Suprapubic skin (tissue), 3 donors: Measurements from ENCODE around the gene GBGT1.

Experiments used
- POLR2A ChIP-seq, 2 donors: fragments of 450-650 bp; IDR thresholded peaks; one replicate each; pipeline ENCODE4 v1.6.1; 2017; ENCODE audit warnings: antibody characterized with exemption in 2 of 2, mild to moderate bottlenecking in 2 of 2, moderate library complexity in 2 of 2
- TF ChIP-seq, protein P1 (sequence below), 2 donors: fragments of 200-600 bp in 1 of 2; fragments of 450-650 bp in 1 of 2; sonication (generic) in 1 of 2; IDR thresholded peaks; one replicate each; pipeline ENCODE4 v1.5.1; 2016 to 2019; ENCODE audit warnings: antibody characterized with exemption in 2 of 2, mild to moderate bottlenecking in 1 of 2, moderate library complexity in 1 of 2

DNA sequence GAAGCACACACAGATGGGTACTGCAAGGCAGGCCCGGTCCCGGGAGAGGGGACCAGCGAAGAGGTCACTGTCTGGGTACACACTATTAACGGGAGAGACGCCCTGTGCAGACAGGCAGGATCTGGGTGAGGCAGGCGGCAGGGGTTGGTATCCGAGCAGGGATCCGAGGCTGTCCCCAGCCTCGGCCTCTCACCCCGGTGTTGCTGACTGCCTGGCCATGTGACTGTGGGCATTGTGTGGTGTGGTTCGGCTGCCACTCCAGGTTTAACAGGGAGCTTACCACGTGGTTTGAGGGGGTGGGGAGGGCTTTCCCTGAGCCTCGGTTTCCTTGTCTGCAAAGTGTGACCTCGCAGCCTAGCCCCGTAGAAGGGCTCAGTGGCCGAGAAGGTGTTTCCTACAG, 31.5 kb downstream of the GBGT1 start:
- TF ChIP-seq, protein P1, sequence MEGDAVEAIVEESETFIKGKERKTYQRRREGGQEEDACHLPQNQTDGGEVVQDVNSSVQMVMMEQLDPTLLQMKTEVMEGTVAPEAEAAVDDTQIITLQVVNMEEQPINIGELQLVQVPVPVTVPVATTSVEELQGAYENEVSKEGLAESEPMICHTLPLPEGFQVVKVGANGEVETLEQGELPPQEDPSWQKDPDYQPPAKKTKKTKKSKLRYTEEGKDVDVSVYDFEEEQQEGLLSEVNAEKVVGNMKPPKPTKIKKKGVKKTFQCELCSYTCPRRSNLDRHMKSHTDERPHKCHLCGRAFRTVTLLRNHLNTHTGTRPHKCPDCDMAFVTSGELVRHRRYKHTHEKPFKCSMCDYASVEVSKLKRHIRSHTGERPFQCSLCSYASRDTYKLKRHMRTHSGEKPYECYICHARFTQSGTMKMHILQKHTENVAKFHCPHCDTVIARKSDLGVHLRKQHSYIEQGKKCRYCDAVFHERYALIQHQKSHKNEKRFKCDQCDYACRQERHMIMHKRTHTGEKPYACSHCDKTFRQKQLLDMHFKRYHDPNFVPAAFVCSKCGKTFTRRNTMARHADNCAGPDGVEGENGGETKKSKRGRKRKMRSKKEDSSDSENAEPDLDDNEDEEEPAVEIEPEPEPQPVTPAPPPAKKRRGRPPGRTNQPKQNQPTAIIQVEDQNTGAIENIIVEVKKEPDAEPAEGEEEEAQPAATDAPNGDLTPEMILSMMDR (IDR thresholded peaks at IDR 0.05): no peak
- TF ChIP-seq POLR2A (IDR thresholded peaks at IDR 0.05): no peak
